ENCODE measurements around the gene ATF4.
"Not testable (repeated sequence)": the region's sequence is repeated elsewhere in the genome, so short reads cannot be mapped to it uniquely, and the experiment has no call there.

ATF4 gene

GRCh38 chr22:39512026-39512425, 8.3 kb upstream of the ATF4 start:
- DNase-seq: no peak

- no peak for DNase-seq
These were observed 6.6 kb upstream of the ATF4 start for GRCh38 chr22:39513791-39514190.

GRCh38 chr22:39514373-39514973, 5.9 kb upstream of the ATF4 start:
- peak; percentile 61 for DNase-seq

GRCh38 chr22:39515266-39516050, 4.9 kb upstream of the ATF4 start:
- no peak for DNase-seq

- no peak for DNase-seq
These were observed 2.9 kb upstream of the ATF4 start for GRCh38 chr22:39517470-39517869.

- no peak for DNase-seq
These were observed 2.1 kb upstream of the ATF4 start for GRCh38 chr22:39518144-39518786.

GRCh38 chr22:39518996-39519680, 1.2 kb upstream of the ATF4 start:
- DNase-seq: no peak

- DNase-seq: peak; percentile 99
These were observed 609 bp upstream of the ATF4 start for GRCh38 chr22:39519681-39520225.

GRCh38 chr22:39521106-39521885, 934 bp downstream of the ATF4 start:
- not testable (repeated sequence) for DNase-seq

- not testable (repeated sequence) for DNase-seq
These were observed 1.7 kb downstream of the ATF4 start for GRCh38 chr22:39522091-39522490.

- no peak for DNase-seq
These were observed 2.4 kb downstream of the ATF4 start for GRCh38 chr22:39522567-39523300.

- no peak for DNase-seq
These were observed 3.9 kb downstream of the ATF4 start for GRCh38 chr22:39524089-39524752.

- no peak for DNase-seq
These were observed 4.6 kb downstream of the ATF4 start for GRCh38 chr22:39524753-39525657.

- no peak for DNase-seq
These were observed 5.3 kb downstream of the ATF4 start for GRCh38 chr22:39525658-39525975.

- DNase-seq: no peak
These were observed 6.4 kb downstream of the ATF4 start for GRCh38 chr22:39526736-39527171.

GRCh38 chr22:39527481-39527961, 7.2 kb downstream of the ATF4 start:
- DNase-seq: no peak

- no peak for DNase-seq
These were observed 7.8 kb downstream of the ATF4 start for GRCh38 chr22:39528080-39528661.

- DNase-seq: peak; percentile 95
These were observed 8.5 kb downstream of the ATF4 start for GRCh38 chr22:39528681-39529486.

GRCh38 chr22:39529487-39529851, 9.1 kb downstream of the ATF4 start:
- no peak for DNase-seq
